PC-9 (cell line): ENCODE results near the gene COX17. TPM values are rescaled to one million over a fixed set of nuclear protein-coding genes. Genes with fewer than 3 reads are reported as not detected.

Experiments
- BruUV-seq: library from RNA; stranded (reverse); fragments of 400-500 nt; replicated peaks from 2 replicates; lab custom pipeline; 2021; lab: Mats Ljungman, UMichigan
- CTCF ChIA-PET: fragments of 300-600 bp; sonication (Branson Sonifier 250); formaldehyde crosslinking; loops from one replicate; lab custom pipeline; 2022; ENCODE audit warnings: antibody characterized with exemption; lab: Charles Lee
- POLR2A ChIA-PET: fragments of 300-600 bp; sonication (Branson Sonifier 250); formaldehyde crosslinking; loops from one replicate; lab custom pipeline; 2022; ENCODE audit warnings: antibody characterized with exemption; ENCODE audit not compliant: unreplicated experiment; lab: Charles Lee
- DNase-seq, 2 experiments: peaks; one replicate each; pipeline versions ENCODE4 v3.0.0 to v3.0.0-alpha.2; 2015 to 2022; ENCODE audit warnings: mixed read lengths in 1 of 2
- H2AFZ ChIP-seq: fragments of 200-600 bp; sonication (generic); 2 replicates; pipeline ENCODE4 v1.8.1; 2017; ENCODE audit warnings: antibody characterized with exemption
- H3F3A ChIP-seq: fragments of 200-600 bp; sonication (generic); 2 replicates; pipeline ENCODE4 v1.8.1; 2017; ENCODE audit warnings: antibody characterized with exemption, mild to moderate bottlenecking, low read depth; ENCODE audit not compliant: insufficient read depth
- H3K27ac ChIP-seq: fragments of 200-600 bp; sonication (generic); 2 replicates; pipeline ENCODE4 v1.6.1; 2016; ENCODE audit warnings: mixed run types
- H3K27me3 ChIP-seq: fragments of 200-600 bp; sonication (generic); 2 replicates; pipeline ENCODE4 v1.6.1; 2016; ENCODE audit warnings: low read depth, mixed run types; ENCODE audit not compliant: insufficient read depth
- H3K36me3 ChIP-seq: fragments of 200-600 bp; sonication (generic); 2 replicates; pipeline ENCODE4 v1.6.1; 2016; ENCODE audit warnings: low read depth, mixed run types
- H3K4me1 ChIP-seq: fragments of 200-600 bp; sonication (generic); replicated peaks from 2 replicates; pipeline ENCODE4 v1.6.1; 2016; ENCODE audit warnings: mixed run types; ENCODE audit not compliant: insufficient read depth
- H3K4me2 ChIP-seq: fragments of 200-600 bp; sonication (generic); 2 replicates; pipeline ENCODE4 v1.6.1; 2017; ENCODE audit warnings: mixed run types
- H3K4me3 ChIP-seq: fragments of 200-600 bp; sonication (generic); 2 replicates; pipeline ENCODE4 v1.6.1; 2016; ENCODE audit warnings: mixed run types
- H3K79me2 ChIP-seq: fragments of 200-600 bp; sonication (generic); 2 replicates; pipeline ENCODE4 v1.6.1; 2017; ENCODE audit warnings: low read depth, mixed run types
- H3K9me2 ChIP-seq: fragments of 200-600 bp; sonication (generic); 2 replicates; pipeline ENCODE4 v1.8.1; 2017; ENCODE audit warnings: mild to moderate bottlenecking; ENCODE audit not compliant: insufficient read depth
- H3K9me3 ChIP-seq: fragments of 200-600 bp; sonication (generic); 2 replicates; pipeline ENCODE4 v1.8.1; 2016; ENCODE audit warnings: low read depth; ENCODE audit not compliant: insufficient read depth
- H4K20me1 ChIP-seq: fragments of 200-600 bp; sonication (generic); 2 replicates; pipeline ENCODE4 v1.8.1; 2017; ENCODE audit not compliant: insufficient read depth
- CTCF ChIP-seq: fragments of 200-600 bp; sonication (generic); conservative IDR thresholded peaks from 2 replicates; pipeline ENCODE4 v1.6.1; 2017; ENCODE audit warnings: mixed run types, antibody characterized with exemption, mild to moderate bottlenecking, moderate library complexity
- EZH2 ChIP-seq: fragments of 200-600 bp; sonication (generic); IDR thresholded peaks from 2 replicates; pipeline ENCODE4 v1.8.0; 2017; ENCODE audit warnings: antibody characterized with exemption, low read depth
- intact Hi-C: fragments of 100-400 bp; cut with micrococcal nuclease; formaldehyde crosslinking; loops from one replicate; pipeline ENCODE4 v1.10.0; 2022; ENCODE audit not compliant: unreplicated experiment
- total RNA-seq: library from RNA; stranded (reverse); gene quantifications from 2 replicates; pipeline ENCODE4 v1.2.3, GENCODE V29; 2021

Gene COX17
- total RNA-seq, 1 experiment from 2014 or later: 61.4 TPM

- no TSS peak for BruUV-seq
- no peaks in the 10 kb centered on the region for H3K27me3 ChIP-seq
- 0 out of 2 replicates have a peak, but pooled peaks cover 4% of the 10 kb centered on the region for H3K9me2 ChIP-seq
- no peaks in the 10 kb centered on the region for H3K9me3 ChIP-seq
- POLR2A ChIA-PET: interaction anchor here (0.6 kb wide), 1 partner anchor 670 kb away, joined by 5 read pairs; no protein-coding TSS in a partner anchor
- no peaks in the 10 kb centered on the region for H4K20me1 ChIP-seq
- intact Hi-C loops: no loop called here
- H3K4me3 ChIP-seq: no peak overlapping the region
- H3K4me1 ChIP-seq: peaks cover 10% of the 10 kb centered on the region
- no peak overlapping the region for H3K4me2 ChIP-seq
- no peaks in the 10 kb centered on the region for H3K79me2 ChIP-seq
- no peaks in the 10 kb centered on the region for H3F3A ChIP-seq
- H3K36me3 ChIP-seq: no peaks in the 10 kb centered on the region
- H3K27ac ChIP-seq: no peak overlapping the region
- CTCF ChIA-PET: no interaction called here
- H2AFZ ChIP-seq: no peak overlapping the region
- DNase-seq: no peak
- TF ChIP-seq CTCF (no peak), EZH2 (no peak)
Observed at GRCh38 chr3:119620899-119621298, 56.3 kb downstream of the COX17 start.

Other genes starting within 250 kb of the COX17 start
- gene TMEM39A, start 213.8 kb downstream of the COX17 start, total RNA-seq: 46.8 and 51.7 TPM in 2 replicates
- 8.8 and 11.9 TPM in 2 replicates for gene POGLUT1, start 208.4 kb downstream of the COX17 start, total RNA-seq
- 145 and 203 TPM in 2 replicates for gene TIMMDC1, start 178.9 kb downstream of the COX17 start, total RNA-seq
- not detected in 2 replicates for gene CD80, start 117.8 kb downstream of the COX17 start, total RNA-seq
- gene ADPRH, start 97.9 kb downstream of the COX17 start, total RNA-seq: 1.4 and 1.6 TPM in 2 replicates
- not detected in 2 replicates for gene PLA1A, start 79.5 kb downstream of the COX17 start, total RNA-seq
- gene POPDC2, start 16.8 kb downstream of the COX17 start, total RNA-seq: 3.0 and 3.5 TPM in 2 replicates
- 0.48 and 1.2 TPM in 2 replicates for gene CFAP91, start 25.6 kb upstream of the COX17 start, total RNA-seq
- gene NR1I2, start 104.7 kb upstream of the COX17 start, total RNA-seq: not detected in 2 replicates